ENCODE results near the gene GNG7.
"Not testable (repeated sequence)": the region's sequence is repeated elsewhere in the genome, so short reads cannot be mapped to it uniquely, and the experiment has no call there.

Gene GNG7

DNA sequence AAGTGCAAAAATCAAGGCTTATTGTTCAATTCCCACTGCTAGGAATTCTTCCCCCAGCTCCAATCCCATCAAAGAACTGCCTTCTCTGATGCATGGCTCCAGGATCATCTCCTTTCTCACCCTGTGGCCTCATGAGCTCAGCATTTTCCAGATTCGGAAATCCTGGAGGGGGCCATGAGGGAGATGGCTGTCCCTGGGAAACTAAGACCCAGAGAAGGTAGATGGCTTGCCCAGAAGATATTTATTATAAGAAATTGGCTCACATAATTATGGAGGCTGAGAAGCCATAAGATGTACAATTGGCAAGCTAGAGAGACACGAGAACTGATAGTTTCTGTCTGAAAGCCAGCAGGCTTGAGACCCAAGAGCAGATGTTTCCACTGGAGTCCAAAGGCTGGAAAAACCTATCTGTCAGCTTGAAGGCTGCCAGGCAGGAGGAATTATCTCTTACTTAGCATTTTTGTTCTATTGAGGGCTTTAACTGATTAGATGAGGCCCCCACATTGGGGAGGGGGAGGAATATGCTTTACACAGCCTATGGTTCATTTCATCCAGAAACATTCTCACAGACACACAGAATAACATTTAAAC lies 168.0 kb downstream of the GNG7 start:
- DNase-seq (ENCODE audit: low read depth in 2 of 2): no peak

DNA sequence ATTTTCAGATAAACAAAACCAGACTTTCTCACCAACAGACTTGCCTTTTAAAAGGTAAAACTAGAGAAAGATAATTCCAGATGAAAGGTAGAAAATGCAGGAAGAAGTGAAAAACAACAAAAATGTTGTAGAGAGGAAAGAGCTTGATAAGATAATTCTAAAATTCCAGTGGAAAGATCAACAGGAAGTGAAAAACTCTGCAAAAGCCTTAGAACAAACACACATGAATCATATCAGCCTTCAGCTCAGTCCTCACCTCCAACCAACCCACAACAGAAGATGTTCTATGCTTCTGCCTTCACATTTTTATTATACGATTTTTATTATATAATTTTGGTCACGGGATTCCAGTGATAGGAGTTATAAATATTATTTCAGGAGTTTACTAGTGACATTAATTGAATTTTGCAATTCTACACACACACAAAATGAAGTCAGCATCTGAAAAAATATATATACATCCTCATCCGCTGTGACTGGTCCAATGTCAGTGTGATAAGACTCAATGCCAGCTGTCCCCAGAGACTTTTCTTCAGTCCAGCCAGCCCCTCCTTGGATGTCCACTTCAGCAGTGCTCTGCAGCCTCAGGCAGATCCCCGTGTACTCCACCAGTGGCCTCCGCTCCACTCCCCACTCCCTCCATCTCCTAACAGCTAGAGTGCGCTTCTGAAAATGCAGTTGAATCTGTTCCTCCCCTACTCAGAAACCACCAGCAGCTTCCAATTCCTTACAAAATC lies 168.6 kb downstream of the GNG7 start:
- DNase-seq (ENCODE audit: low read depth in 2 of 2): no peak

DNA sequence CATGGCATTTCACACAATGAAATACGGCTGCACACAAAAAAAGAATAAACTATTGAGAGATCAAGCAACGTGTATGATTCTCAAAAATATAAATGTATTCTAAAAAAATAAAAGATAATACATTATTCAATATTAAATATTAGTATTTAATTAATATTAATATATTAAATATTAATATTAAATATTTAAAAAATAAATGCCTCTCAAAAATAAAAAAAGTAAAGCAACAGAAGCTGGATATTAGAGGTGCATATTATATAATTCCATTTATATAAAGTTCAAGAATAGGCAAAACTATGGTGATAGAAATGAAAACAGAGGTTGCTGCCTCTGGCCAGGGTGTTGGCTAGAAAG lies 169.4 kb downstream of the GNG7 start:
- DNase-seq (ENCODE audit: low read depth in 2 of 2): no peak

DNA sequence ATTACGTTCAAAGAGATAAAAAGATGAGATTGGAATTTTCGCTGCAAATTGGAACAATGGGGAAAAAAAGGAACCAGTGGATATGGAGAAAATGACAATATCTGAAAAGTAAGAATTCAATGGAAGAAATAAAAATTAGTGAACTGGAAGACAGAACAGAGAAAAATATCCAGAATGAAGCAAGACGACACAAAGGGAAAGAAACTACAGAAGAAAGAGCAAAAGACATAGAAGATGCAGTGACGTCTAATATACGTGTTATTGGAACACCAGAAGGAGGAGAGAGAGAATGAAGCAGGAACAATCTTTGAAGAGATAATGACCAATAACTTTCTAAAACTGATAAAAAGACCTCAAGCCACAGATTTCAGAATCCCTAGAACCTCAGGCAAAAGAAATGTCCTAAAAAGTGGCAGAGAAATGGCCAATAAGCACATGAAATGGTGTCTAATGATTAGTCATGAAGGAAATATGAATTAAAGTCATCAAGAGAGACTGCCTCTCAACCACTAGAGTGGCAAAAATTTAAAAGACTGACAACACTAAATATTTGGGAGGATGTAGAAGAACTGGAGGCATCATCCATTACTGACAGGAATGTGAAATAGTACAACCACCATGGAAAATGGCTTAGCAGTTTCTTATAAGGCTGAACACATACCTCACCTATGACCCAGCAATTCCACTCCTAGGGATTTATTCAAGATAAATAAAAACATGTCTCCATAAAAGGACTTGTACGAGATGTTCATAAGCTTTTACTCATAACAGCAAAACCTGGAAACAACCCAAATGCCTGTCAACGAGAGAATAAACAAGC lies 170.0 kb downstream of the GNG7 start:
- no peak for DNase-seq (ENCODE audit: low read depth in 2 of 2)

DNA sequence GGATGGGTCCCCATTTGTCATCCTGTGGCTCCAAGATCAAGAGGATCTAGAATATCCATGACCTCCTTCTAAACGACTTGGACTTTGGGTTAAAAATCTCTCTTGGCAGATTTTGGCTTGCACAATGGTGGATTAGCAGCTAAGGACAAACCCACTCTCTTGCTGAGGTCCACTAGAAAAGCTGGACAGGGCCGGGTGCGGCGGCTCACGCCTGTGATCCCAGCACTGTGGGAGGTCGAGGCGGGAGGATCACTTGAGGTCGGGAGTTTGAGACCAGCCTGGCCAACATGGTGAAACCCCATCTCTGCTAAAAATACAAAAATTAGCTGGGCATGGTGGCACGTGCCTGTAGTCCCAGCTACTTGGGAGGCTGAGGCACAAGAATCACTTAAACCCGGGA lies 172.6 kb downstream of the GNG7 start:
- not testable (repeated sequence) for DNase-seq (ENCODE audit: low read depth in 2 of 2)

DNA sequence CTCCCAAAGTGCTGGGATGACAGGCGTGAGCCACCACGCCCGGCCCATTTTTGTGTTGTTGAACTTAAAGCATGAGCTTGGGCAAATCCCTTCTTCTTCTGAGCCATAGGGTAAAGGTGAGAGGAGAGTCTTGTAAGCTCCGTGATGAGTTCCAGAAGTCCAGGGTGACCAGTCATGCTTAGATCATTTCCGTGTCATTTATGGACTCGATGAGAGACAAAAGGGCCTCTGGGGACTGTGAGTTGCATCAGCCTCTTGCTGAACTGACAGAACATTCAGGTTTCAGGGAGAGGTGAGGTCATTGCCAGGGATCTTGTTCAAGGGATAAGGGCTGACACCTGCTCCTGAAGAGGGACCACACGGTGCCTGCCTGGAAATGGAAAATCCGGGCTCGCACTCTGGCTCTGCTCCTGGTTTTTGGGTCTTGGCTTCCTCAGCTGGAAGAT lies 173.0 kb downstream of the GNG7 start:
- DNase-seq (ENCODE audit: low read depth in 2 of 2): no peak

DNA sequence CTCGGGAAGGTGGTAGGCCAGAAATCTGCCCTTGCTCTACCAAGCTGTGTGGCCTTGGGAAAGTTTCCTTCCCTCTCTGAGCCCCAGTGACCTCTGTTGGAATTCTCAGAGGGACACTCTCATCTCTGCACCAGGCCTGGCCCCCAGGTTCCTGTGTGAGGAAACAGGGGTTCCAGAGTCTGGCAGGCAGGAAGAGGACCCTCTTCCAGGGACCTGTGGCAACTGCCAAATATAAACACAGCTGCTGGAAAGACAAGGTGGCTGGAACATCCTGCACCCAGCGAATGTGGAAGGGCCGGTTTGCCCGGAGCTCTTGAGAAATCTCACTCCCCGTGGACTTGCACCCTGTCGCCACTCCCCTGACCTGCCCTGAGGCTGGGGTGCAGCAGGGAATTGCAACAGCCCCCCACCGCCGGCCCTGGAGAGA lies 173.8 kb downstream of the GNG7 start:
- DNase-seq (ENCODE audit: low read depth in 2 of 2): no peak

DNA sequence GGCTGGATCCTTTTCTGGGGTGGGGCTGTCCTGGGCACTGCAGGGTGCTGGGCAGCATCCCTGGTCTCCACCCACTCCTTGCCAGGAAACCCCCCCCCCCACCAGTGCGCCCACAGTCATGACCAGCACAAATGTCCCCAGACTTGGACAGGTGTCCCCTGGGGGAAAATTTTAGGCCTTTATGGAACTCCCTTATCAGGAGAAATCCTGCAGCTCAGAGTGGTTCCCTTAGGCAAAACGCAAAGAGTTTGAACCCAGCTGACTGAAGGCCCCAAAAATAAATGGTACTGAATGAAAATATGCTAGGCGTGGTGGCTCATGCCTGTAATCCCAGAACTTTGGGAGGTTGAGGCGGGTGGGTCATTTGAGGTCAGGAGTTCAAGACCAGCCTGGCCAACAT lies 174.8 kb downstream of the GNG7 start:
- DNase-seq (ENCODE audit: low read depth in 2 of 2): no peak

DNA sequence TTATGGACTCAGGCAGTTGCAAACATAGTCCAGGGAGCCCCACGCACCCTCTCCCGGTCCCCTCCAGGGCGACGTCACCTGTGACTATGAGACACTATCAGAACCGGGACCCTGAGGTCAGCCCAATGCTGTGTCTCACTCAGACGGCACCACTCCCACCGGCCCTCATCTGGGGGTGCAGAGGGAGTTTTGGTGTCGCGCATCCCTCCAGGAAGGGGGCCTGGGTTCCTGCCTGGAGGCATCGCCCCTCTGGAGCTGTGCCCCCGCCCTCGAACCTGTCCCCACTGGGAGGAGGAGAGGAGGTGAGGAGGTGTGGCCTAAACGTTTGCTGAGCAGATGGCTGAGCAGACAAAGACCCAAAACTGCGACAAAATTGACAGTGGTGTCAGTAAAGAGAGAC lies 175.3 kb downstream of the GNG7 start:
- DNase-seq (ENCODE audit: low read depth in 2 of 2): no peak

DNA sequence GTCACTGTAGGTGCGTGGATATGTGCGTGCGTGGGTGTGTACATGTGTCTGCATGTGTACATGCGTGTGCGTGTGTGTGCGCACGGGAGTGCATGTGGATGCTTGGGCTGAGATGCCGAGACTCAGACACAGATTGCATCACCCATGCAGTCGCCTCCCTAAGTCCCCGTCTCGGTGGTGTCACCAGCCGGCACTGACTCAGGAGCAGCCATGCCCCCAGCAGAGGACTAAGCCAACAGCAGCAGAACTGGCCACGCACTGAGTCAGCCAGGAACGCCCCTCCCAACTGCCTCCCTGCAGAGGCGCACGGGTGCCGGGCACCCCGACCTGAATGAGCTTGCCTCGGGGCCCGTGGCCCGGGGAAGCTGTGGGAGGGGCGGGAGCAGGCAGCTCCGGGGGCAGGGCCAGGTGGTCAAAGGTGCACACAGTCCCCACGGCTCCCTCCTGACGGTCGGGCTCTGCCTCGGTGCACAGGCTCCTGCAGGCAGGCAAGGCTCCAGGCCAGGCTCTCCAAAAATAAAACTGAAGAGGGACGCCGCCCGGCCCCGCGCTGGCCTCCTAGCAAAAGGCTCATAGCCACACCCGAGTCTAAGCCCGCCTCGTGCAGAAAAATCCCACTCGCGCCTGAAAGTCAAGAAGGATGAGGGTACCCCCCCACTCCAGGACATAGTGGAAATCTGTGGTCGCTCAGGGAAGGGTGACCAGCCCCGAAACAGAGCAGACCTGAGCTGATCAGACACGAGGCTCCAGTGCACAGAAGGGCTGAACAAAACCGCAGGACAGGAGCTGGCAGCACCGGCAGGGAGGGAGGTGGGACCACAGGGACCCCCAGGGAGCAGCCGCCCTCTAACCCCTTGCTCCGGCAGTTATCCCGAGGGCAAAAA lies 177.4 kb downstream of the GNG7 start:
- no peak for DNase-seq (ENCODE audit: low read depth in 2 of 2)

DNA sequence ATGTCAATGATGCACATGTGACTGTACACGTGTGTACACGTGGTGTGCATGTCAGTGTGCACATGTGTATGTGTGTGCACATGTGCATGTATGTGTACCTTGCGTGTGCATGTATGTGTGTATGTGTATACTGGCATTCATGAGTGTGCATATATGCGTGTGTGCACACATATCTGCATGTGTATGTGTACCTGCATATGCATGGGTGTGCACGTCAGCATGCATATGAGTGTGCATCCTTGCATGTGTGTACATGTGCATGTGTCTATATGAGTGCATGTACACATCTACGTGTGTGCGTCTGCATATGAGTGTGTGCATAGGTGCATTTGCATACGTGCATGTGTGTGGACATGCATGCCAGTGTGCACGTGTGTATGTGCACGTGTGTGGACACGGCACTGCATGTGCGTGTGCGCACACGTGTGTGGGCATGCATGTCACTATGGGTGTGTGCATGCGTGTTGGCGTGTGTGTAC lies 178.1 kb downstream of the GNG7 start:
- DNase-seq (ENCODE audit: low read depth in 2 of 2): no peak

DNA sequence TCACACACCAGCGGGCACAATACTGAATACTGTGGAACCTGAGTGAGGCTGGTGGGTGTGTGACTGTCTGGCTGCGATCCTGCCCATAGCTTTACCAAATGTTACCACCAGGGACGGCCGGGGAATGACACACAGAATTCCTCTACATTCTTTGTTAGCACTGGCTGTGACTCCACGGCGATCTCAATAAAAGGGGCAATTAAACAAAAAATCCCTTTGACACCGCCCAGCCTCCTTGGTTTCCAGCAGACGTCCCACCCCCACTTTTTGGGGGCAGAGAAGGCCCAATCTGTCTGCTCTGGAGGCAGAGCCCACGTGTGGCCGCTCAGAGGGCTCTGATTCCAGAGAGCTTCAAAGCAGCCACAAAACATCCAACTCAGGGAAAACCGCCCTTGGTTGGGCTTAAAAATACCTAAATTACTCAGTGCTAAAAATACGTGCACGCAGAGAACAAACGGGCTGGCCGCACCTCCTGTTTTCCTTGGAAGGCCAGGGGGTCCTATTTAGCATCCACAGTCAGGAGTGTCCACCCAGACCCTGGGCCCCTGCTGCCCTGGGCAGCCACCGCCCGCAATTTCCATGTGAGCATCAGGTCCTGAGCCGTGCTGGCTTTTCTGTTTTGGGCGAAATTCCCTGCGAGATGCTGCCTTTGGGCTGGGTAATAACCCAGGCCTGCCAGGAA lies 178.7 kb downstream of the GNG7 start:
- DNase-seq (ENCODE audit: low read depth in 2 of 2): no peak

DNA sequence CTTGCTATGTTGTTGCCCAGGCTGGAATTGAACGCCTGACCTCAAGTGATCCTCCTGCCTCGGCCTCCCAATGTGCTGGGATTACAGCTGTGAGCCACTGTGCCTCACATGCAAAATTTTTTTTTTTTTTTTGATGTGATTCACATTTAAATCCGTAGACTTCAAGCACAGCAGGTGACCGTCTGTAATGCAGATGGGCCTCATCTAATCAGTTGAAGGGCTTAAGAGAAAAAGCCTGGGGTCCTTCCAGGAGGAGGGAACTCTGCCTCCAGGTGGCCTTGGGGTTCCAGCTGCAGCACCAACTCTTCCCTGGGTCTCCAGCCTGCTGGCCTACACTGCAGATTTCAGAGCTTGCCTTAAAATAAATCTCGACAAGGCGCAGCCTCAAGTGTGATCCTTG lies 183.0 kb downstream of the GNG7 start:
- DNase-seq (ENCODE audit: low read depth in 2 of 2): no peak

DNA sequence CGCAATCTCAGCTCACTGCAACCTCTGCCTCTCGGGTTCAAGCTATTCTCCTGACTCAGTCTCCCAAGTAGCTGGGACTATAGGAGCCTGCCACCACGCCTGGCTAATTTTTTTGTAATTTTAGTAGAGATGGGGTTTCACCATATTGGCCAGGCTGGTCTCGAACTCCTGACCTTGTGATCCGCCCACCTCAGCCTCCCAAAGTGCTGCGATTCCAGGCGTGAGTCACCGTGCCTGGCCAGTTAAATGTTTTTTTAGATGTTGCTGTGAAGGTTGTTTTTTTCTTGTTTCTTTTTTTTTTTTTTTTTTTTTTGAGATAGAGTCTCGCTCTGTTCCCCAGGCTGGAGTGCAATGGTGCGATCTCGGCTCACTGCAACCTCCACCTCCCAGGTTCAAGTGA lies 183.6 kb downstream of the GNG7 start:
- not testable (repeated sequence) for DNase-seq (ENCODE audit: low read depth in 2 of 2)

DNA sequence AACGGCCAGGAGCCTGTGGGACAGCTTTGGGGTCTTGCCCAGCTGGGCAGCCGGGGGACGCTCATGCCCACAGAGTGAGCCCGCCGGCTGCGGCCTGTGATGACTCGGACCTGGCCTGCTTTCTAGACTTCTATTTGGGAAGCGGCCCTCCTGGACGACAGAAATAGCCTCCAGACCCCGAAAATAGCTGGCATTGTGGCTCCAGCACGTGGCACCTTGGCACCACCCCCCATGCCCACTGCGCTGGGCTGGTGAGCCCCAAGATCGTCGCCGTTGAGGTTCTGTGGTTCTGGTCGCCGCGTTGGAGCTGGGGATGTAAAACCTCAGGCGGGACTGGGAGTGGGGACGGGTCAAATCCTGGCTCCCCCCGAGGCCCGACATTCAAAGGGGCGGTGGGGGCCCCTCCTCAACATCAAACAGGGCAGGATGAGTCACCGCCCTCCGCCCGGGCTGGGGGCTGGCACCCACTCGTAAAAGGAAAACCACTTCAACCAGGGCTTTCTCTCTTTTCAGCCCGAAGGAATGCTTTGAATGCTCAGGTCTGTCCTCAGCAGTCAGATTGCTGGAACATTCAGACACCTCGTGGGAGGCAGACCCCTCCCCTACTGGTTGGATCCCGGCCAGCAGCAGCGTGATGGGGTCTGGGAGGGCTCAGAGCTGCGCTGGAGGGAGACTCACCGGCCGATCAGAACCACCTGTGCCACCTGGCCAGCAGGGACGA lies 184.5 kb downstream of the GNG7 start:
- DNase-seq (ENCODE audit: low read depth in 2 of 2): no peak

DNA sequence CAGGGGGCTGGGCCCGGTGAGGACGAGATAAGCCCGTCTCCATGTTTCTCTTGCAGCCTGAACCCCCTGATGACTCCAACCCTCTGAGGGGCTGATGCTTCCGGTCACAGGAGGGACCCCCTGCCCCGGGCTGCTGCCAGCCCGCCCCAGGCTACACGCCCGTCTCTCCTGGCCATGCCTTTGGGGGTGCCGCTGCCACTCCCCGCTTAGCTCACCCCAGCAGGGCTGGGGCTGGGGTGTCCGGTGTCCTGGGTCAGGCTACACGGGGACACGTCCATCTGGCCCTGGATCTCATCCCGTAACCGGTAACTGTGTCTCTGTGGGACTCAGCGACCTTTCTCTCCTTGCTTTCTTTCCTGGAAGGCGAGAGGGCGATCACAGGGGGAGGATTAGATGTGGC lies 185.8 kb downstream of the GNG7 start:
- no peak for DNase-seq (ENCODE audit: low read depth in 2 of 2)

DNA sequence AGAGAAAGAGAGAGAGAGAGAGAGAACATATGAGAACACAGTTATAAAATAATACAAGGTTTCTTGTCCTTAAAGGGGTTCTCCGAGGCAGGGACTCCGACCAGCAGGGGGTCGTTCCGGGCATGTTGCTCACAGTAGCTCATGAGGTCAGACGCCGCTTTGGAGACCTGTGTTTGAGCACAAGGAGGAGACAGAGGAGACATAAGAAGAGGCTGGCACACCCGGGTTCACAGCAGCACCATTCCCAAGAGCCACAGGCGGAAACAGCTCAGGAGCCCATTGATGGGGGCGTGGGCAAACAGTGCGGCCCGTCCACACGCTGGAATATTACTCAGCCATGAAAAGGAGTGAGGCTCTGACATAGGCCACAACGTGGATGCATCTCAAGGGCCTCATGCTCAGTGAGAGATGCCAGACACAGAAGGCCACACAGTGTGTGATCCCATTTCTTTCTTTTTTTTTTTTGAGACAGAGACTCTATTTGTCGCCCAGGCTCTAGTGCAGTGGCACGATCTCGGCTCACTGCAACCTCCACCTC lies 187.4 kb downstream of the GNG7 start:
- DNase-seq (ENCODE audit: low read depth in 2 of 2): no peak

DNA sequence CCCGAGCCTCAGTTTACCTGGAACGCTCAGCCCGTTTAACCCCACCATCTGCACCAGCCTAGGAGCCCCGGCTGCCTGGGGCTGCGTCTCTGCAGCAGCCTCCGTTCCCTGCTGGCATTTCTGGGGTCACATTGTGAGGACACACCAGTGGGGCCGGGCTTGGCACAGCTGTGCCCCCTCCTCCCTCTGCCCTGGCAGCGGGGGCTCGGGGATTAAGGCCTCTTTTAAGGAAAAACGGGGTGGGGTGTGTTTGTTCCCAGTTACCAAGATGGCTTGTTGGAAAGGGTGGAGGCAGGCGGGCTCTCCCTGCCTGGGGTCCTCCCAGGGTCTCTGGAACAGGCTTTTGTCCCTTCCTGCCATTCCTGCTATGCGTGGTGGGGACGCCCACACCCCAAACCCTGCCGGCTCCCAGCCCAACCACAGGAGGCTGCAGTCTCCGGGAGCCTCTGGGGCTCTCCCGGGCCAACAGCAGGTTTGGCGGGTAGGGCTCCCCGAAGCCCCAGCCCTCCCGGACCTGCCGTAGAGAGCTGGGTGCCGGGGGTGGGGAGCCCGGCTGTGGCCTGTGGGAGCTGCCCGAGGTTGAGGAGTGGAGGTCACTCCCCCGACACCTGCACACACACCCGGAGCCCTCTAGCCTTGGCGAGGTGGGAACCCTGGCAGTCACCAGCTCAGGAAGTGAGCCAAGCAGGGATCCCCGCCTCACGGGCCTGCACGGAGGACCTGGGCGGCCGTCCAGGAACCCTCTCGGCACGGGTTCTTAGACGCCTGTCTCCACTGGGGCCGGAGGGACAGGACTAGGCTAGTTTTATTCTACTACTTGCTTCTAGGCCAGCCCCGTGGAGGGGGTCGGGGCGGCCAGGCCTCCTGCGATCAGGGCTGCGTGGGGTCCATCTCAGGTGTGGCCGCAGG lies 189.7 kb downstream of the GNG7 start:
- no peak for DNase-seq (ENCODE audit: low read depth in 2 of 2)

DNA sequence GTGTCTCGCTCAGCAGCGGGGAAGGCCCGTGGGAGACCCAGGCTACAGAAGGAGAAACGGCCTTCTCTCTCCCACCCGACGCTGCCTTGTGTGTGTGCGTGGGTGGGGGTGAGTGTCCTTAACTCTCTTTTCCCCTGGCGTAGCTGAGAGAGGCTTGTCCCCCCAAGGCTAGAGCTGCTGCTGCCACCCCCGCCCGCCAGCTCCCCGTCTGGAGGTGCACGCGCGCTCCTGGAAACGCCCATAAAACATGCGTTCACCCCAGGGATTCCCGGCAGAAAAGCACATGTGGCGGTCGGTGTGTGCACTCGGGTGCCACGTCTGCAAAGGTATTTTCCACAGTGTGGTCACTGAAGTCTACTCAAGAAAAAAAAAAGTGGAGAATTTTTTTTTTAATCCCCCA lies 190.5 kb downstream of the GNG7 start:
- no peak for DNase-seq (ENCODE audit: low read depth in 2 of 2)

Data from stimulated activated CD4-positive, alpha-beta T cell treated with anti-CD3 and anti-CD28 coated beads, Interleukin-15, amount 100 ng/mL, for 48 hours (primary cell).